Naive thymus-derived CD8-positive, alpha-beta T cell (primary cell): ENCODE data around the gene HOXD4. TPM values are rescaled to one million over a fixed set of nuclear protein-coding genes. Genes with fewer than 3 reads are reported as not detected.

Source experiments
- ATAC-seq, 2 donors: fragments of 150-1000 bp; cut with Tn5 transposase in 1 of 2; sonication (Bioruptor Pico), chemical (Tn5 transposase) in 1 of 2; 1 replicate in 1 of 2; 2 replicates in 1 of 2; pipeline ENCODE4 v1.10.0; 2021; ENCODE audit warnings: mild to moderate bottlenecking in 2 of 2, moderate library complexity in 2 of 2
- POLR2A ChIA-PET: fragments of 350-600 bp; sonication (Branson Sonifier 250); formaldehyde crosslinking; loops from one replicate; lab custom pipeline; 2021; ENCODE audit warnings: antibody characterized with exemption; lab: Charles Lee
- DNase-seq, 10 donors: peaks; one replicate each; pipeline versions ENCODE4 v3.0.0 to v3.0.0-alpha.2; 2020 to 2022
- H3K27ac Mint-ChIP-seq, 10 donors: one replicate each; pipeline ENCODE4 v1.8.0; 2020 to 2022; ENCODE audit warnings: mild to moderate bottlenecking in 10 of 10, mixed read lengths in 10 of 10, moderate library complexity in 4 of 10, inconsistent platforms in 1 of 10
- H3K27me3 Mint-ChIP-seq, 5 donors: one replicate each; pipeline ENCODE4 v1.8.0; 2021 to 2022; ENCODE audit warnings: mixed read lengths in 5 of 5
- H3K36me3 Mint-ChIP-seq, 3 donors: one replicate each; pipeline ENCODE4 v1.8.0; 2020 to 2022; ENCODE audit warnings: mixed read lengths in 3 of 3, mild to moderate bottlenecking in 2 of 3, inconsistent platforms in 1 of 3
- H3K4me1 Mint-ChIP-seq, 4 donors: one replicate each; pipeline ENCODE4 v1.8.0; 2021 to 2022; ENCODE audit warnings: mixed read lengths in 4 of 4
- H3K4me3 Mint-ChIP-seq, 10 donors: one replicate each; pipeline ENCODE4 v1.8.0; 2020 to 2022; ENCODE audit warnings: mild to moderate bottlenecking in 10 of 10, mixed read lengths in 10 of 10, moderate library complexity in 6 of 10, inconsistent platforms in 1 of 10
- H3K9me3 Mint-ChIP-seq, 9 donors: one replicate each; pipeline ENCODE4 v1.8.0; 2020 to 2022; ENCODE audit warnings: mixed read lengths in 9 of 9, mild to moderate bottlenecking in 3 of 9, inconsistent platforms in 1 of 9, moderate library complexity in 1 of 9
- polyA plus RNA-seq, 3 donors: library from polyadenylated mRNA; unstranded; fragments of 300-500 nt; fragmentation: Illumina TruSeq; gene quantifications; one replicate each; pipeline ENCODE4 v1.2.3, GENCODE V29; 2021
- total RNA-seq, 8 experiments: library from RNA in 2 of 8; stranded (reverse) in 2 of 8; gene quantifications; one replicate each; pipeline ENCODE4 v1.2.3 and lab custom pipeline; 2021 to 2026

Gene HOXD4
- total and polyA plus RNA-seq, 5 experiments from 2014 or later, result not detected

DNA sequence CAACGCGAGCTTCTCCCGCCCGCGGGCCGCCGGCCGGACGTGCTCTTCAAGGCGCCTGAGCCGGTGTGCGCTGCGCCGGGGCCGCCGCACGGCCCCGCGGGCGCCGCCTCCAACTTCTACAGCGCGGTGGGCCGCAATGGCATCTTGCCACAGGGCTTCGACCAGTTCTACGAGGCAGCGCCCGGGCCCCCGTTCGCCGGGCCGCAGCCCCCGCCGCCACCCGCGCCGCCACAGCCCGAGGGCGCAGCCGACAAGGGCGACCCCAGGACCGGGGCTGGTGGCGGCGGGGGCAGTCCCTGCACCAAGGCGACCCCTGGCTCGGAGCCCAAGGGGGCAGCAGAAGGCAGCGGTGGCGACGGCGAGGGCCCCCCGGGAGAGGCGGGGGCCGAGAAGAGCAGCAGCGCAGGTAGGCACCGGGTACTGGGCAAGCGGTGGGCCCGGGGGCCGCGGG, 43.6 kb upstream of the HOXD4 start:
- H3K9me3 Mint-ChIP-seq, result peaks cover 0 to 29% (median 5%) of the 10 kb centered on the region in 9 donors
- H3K27ac Mint-ChIP-seq, result no peak overlapping the region
- peaks cover 49 to 86% (median 75%) of the 10 kb centered on the region in 5 donors for H3K27me3 Mint-ChIP-seq
- POLR2A ChIA-PET, result no interaction called here
- H3K36me3 Mint-ChIP-seq, result peaks cover 0 to 28% (median 19%) of the 10 kb centered on the region in 3 donors
- DNase-seq (no peak), ATAC-seq (no peak)
- no peak overlapping the region for H3K4me3 Mint-ChIP-seq
- peaks cover 23 to 45% (median 29%) of the 10 kb centered on the region in 4 donors for H3K4me1 Mint-ChIP-seq

DNA sequence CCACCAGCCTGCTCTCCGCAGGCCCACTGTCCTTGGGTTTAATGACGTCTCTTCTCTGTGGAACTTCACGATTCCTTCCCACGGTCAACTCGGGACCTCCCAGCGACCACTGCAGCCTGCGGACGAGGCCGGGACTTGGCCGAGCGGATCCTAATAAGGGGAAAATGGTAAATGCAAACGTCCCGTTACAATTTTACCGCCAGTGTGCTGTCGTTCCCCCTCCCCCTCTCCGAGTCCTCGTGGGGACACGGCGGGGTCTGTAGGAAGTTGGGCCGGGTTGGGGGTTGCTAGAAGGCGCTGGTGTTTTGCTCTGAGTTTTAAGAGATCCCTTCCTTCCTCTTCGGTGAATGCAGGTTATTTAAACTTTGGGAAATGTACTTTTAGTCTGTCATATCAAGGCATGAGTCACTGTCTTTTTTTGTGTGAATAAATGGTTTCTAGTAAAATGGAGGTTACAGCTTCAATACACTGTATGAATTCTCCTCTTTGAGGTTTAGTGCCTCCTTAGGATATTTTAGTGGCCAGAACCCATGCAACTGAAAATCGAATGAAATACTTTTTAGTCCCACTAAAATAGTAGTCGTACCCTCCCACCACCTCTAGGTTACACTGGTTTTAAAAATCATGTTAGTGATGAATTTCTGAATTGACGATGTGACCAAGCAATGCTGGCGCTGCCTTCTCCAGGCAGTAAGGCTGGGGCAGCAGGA, 42.0 kb upstream of the HOXD4 start:
- no peak for ATAC-seq
- Mint-ChIP-seq H3K4me1 (peaks cover 21 to 40% (median 26%) of the 10 kb centered on the region in 4 donors), H3K9me3 (peaks cover 0 to 43% (median 8%) of the 10 kb centered on the region in 9 donors), H3K4me3 (peak overlapping the region; percentile 1 to 75 (median 40)), H3K36me3 (peaks cover 0 to 34% (median 17%) of the 10 kb centered on the region in 3 donors), H3K27ac (peak overlapping the region in 3 of 10 donors; percentile 1 to 83 (median 49)), H3K27me3 (peaks cover 51 to 86% (median 76%) of the 10 kb centered on the region in 5 donors)
- no peak for DNase-seq
- POLR2A ChIA-PET, result no interaction called here

DNA sequence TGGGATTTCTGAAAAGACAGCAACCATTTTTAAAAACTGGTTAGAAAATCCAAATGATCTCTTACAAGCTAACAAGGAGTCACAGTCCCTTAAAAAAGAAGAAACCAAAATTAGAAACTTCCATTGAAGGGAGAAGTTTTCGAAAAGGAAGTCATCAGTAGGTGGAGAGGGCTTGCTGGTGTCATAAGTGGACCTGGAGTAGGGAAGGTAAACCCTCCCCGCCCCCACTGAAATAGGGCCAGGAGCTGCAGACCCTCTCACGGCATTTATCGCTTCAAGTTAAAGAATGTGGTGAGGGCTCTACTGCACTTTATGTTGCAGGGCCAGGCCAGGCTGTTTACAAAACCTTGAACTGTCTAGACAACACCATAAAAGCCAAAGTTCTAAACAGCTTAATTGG, 41.4 kb upstream of the HOXD4 start:
- H3K4me3 Mint-ChIP-seq, result peak overlapping the region in 2 of 10 donors; percentile 12 to 58
- no peak for DNase-seq
- peaks cover 48 to 85% (median 74%) of the 10 kb centered on the region in 5 donors for H3K27me3 Mint-ChIP-seq
- no peak for ATAC-seq
- POLR2A ChIA-PET, result no interaction called here
- H3K27ac Mint-ChIP-seq, result no peak overlapping the region
- H3K9me3 Mint-ChIP-seq, result peaks cover 0 to 46% (median 8%) of the 10 kb centered on the region in 9 donors
- peaks cover 0 to 36% (median 14%) of the 10 kb centered on the region in 3 donors for H3K36me3 Mint-ChIP-seq
- peaks cover 17 to 34% (median 22%) of the 10 kb centered on the region in 4 donors for H3K4me1 Mint-ChIP-seq

DNA sequence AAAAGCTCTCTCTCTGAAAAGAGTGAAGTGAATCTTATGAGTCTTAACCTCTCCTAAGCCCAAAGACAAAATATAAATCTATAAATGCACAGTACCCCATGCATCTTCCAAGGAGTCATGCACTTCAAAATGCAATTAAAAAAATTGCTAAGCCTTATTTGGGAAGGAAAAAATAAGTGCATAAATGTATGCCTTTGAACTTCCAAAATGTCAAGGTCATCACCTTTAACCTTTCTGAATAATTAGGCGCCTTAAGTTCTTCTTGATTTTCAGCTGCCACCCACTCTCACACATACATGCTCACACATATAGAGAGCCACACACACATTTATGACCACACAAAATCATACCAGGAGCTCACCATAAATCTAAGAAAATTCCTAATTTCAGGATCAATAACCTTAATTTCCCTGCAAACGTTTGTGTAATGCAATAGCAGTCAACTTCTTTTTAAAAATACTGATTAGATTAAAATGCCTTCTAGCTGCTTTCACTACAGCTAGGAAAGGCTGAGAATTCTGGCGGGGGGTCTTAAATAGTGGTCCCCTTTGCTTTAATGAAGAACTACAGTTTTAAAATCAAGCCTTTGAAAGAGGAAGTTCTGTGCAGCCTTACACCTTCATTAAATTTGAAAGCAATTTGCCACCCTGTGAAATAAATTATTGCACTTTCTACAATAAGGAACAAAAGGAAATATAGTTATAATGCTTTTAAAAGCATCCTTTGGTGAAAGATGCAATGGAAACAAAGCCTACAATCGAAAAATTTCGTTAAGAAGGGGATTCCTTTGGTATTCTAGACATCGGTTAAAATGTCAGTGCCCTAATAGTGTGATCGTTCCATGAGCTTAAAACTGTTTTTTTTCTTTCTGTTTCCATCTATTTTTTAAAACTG, 40.7 kb upstream of the HOXD4 start:
- H3K36me3 Mint-ChIP-seq, result peaks cover 0 to 41% (median 11%) of the 10 kb centered on the region in 3 donors
- peaks cover 13 to 26% (median 17%) of the 10 kb centered on the region in 4 donors for H3K4me1 Mint-ChIP-seq
- peak overlapping the region in 2 of 10 donors; percentile 11 to 36 for H3K4me3 Mint-ChIP-seq
- peak overlapping the region in 2 of 10 donors; percentile 63 to 85 for H3K27ac Mint-ChIP-seq
- DNase-seq (no peak), ATAC-seq (no peak)
- POLR2A ChIA-PET, result no interaction called here
- peaks cover 47 to 84% (median 71%) of the 10 kb centered on the region in 5 donors for H3K27me3 Mint-ChIP-seq
- peaks cover 0 to 51% (median 8%) of the 10 kb centered on the region in 9 donors for H3K9me3 Mint-ChIP-seq

DNA sequence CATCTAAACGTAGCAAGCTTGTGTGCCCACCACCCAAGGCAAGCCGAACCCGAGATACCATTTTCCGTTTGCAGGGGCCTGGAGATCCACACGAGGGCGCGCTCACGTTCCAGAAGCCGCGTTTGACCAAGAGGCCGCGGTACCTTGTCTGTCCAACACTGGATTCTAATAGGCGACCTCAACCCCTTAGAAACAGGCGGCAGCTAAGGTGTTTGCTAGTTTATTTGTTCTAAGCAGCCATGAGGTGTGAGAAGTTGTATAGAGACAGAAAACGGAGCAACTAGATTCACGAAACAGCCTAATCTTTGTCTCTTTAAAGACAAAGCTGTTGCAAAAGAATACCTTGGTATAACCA, 40.1 kb upstream of the HOXD4 start:
- Mint-ChIP-seq H3K4me3 (peak overlapping the region in 2 of 10 donors; percentile 11 to 36), H3K4me1 (peaks cover 8 to 20% (median 12%) of the 10 kb centered on the region in 4 donors), H3K27ac (peak overlapping the region in 2 of 10 donors; percentile 80 to 85), H3K36me3 (peaks cover 0 to 38% (median 6%) of the 10 kb centered on the region in 3 donors), H3K27me3 (peaks cover 43 to 84% (median 69%) of the 10 kb centered on the region in 5 donors), H3K9me3 (peaks cover 0 to 54% (median 8%) of the 10 kb centered on the region in 9 donors)
- ATAC-seq (no peak), DNase-seq (no peak)
- POLR2A ChIA-PET, result no interaction called here

DNA sequence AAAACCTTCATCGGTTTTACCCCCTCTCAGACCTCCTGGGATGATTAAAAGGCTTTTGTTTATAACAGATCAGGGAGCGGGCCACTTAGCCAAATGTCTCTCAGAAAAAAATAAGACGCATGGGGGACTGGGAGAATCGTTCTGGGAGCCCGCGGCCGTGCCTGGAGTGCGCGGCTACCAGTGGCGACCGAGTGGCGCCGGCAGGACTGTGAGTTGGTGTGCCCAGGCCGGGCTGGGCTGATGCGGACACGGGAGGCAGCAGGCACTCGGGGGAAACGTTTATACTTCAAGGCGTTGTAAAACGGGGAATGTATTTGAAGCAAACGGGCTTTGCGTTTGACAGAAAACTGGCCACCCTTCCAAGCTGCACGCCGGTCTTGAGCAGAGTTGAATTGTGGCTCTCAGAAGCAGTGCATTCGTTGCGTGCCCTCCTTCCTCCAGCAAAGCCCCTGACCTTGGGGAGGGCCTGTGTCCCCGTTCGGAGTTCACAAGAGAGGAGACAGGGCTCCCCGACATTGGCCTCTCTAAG, 39.4 kb upstream of the HOXD4 start:
- Mint-ChIP-seq H3K27me3 (peaks cover 44 to 85% (median 73%) of the 10 kb centered on the region in 5 donors), H3K4me3 (peak overlapping the region in 3 of 10 donors; percentile 33 to 45 (median 34)), H3K4me1 (peaks cover 7 to 17% (median 10%) of the 10 kb centered on the region in 4 donors), H3K36me3 (peaks cover 2 to 40% (median 6%) of the 10 kb centered on the region in 3 donors), H3K9me3 (peaks cover 0 to 60% (median 13%) of the 10 kb centered on the region in 9 donors), H3K27ac (peak overlapping the region in 3 of 10 donors; percentile 8 to 85 (median 80))
- ATAC-seq, result no peak
- POLR2A ChIA-PET, result interaction anchor here (0.7 kb wide), 1 partner anchor 771 kb away, joined by 4 read pairs; no protein-coding TSS in a partner anchor
- no peak for DNase-seq

DNA sequence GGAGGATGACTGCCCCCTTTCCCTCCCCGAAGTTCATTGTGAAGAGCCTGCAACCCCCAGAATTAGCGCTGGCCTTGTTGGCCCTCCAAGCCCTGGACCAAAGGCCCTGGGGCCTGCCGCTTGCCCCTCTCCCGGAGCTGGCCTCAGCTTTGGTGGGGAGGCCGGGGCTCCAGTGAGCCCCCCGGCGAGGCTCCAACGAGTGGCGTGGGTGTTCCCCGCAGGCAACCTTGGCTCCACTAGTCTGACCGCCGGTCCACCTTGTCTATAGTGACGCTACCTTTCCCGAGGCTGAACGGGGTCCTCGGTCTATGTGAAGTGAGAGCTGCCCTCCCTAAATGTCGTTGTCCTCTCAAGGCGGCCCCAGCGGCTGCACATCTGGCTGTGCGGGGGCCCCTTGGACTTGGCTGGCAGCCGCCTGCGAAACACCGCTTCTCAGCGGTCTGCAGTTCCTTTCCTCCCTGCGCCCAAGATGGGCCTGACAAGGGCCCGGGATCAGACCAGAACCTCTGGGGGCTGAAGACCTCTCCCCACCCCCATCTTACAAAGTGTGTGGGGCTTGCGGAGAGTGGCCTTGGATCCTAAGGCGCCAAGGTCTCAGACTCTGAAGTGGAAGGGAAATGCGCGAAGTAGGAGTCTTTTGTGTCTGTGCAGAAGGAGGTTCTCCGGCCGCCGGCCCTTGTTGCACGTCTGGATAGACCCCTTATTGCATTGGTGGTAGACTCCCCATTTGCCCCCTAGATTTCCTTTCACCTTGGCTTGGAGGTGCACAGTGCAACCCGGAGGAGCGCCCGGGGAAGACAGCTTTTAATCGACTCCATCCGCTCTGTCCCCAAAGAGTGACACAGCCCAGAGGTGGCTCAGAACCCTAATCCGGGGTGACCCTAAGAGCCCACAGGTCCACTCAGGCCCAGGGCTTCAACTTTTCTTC, 38.7 kb upstream of the HOXD4 start:
- Mint-ChIP-seq H3K36me3 (peaks cover 6 to 42% (median 6%) of the 10 kb centered on the region in 3 donors), H3K27me3 (peaks cover 48 to 92% (median 75%) of the 10 kb centered on the region in 5 donors), H3K27ac (peak overlapping the region in 2 of 10 donors; percentile 85 to 91), H3K9me3 (peaks cover 0 to 64% (median 14%) of the 10 kb centered on the region in 9 donors), H3K4me3 (peak overlapping the region in 5 of 10 donors; percentile 34 to 58 (median 45)), H3K4me1 (peaks cover 5 to 17% (median 7%) of the 10 kb centered on the region in 4 donors)
- no peak for ATAC-seq
- POLR2A ChIA-PET, result interaction anchor here (0.7 to 1.6 kb wide), 2 partner anchors 30 to 770 kb away, joined by 4 read pairs; no protein-coding TSS in a partner anchor
- no peak for DNase-seq

DNA sequence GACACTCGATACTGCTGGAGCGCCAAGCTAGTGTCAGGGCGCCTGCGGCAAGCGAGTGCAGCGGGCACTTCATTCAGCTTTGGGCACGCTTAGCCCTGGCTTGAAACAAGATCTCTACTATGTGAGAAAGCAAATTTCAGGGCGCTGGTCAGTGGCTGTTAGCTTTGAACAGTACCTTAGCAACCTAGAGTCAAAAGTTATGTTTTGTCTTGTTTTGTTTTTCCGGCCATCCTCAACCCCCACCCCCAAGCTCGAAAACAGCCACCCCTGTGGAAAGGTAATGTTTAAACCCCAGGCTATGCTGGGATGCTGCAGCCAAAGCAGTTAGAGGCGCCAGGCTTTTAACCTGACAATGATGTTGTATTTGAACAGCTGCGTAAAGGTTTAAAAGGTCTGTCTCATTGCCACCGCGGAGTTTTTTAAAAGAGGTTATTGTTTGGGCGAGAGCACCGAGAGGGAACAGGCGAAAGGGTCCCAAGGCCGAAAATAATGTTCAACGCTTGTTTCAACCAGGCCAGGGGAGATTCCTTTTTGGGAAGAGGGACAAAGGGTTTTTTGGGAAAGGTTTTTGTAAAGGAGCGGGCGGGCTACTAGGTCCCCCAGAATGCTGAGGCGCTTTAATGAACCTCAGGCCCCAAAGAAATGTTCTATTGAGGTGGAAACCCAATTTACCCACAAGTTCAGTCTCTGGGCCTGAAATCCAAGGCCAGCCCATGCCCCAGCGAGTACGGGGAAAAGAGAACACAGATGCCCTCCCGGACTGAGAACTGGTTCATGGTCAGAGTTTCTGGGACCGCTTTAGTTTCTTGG, 37.0 kb upstream of the HOXD4 start:
- POLR2A ChIA-PET, result interaction anchor here (1.6 kb wide), 1 partner anchor 32 kb away, joined by 4 read pairs; no protein-coding TSS in a partner anchor
- peaks cover 8 to 43% (median 9%) of the 10 kb centered on the region in 3 donors for H3K36me3 Mint-ChIP-seq
- peaks cover 0 to 66% (median 19%) of the 10 kb centered on the region in 9 donors for H3K9me3 Mint-ChIP-seq
- H3K27me3 Mint-ChIP-seq, result peaks cover 59 to 98% (median 84%) of the 10 kb centered on the region in 5 donors
- DNase-seq (no peak), ATAC-seq (no peak)
- peaks cover 1 to 13% (median 8%) of the 10 kb centered on the region in 4 donors for H3K4me1 Mint-ChIP-seq
- peak overlapping the region in 1 of 10 donors; percentile 29 for H3K4me3 Mint-ChIP-seq
- peak overlapping the region in 1 of 10 donors; percentile 7 for H3K27ac Mint-ChIP-seq

DNA sequence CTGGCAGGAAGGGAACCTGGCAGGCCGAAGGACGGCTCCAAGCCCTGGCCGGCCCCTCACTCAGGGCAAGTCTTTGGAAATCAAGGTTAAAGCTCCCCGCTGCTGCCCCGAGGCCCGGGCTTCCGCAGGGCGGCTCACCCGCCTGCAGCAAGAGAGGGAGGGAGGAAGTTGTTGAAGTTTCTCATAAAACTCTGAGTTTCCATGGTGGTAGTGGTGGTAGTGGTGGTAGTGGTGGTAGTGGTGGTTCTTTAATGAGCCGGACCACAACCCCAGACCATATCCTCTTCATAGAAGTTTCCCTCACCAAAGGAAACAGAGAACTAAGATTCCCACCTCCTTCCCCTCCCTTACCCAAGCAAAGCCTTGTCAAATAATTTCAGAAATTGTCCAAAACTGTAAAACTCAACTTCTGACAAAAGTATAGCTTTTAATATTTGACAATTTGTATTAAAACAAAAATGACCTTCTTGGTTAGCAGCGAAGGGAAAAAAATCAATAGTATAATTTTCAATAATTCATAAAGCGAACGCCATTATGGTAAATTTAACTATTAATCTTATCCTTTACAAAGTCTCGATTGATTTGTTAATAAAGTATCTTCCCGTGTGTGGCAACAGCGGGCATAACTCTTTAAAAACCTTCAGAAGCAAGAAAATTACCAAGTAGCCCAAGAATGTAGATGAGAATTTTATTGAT, 36.3 kb upstream of the HOXD4 start:
- POLR2A ChIA-PET, result no interaction called here
- H3K36me3 Mint-ChIP-seq, result peaks cover 5 to 35% (median 8%) of the 10 kb centered on the region in 3 donors
- H3K4me1 Mint-ChIP-seq, result peaks cover 0 to 11% (median 7%) of the 10 kb centered on the region in 4 donors
- no peak overlapping the region for H3K4me3 Mint-ChIP-seq
- H3K27me3 Mint-ChIP-seq, result peaks cover 59 to 98% (median 85%) of the 10 kb centered on the region in 5 donors
- H3K9me3 Mint-ChIP-seq, result peaks cover 0 to 64% (median 21%) of the 10 kb centered on the region in 9 donors
- DNase-seq (no peak), ATAC-seq (no peak)
- no peak overlapping the region for H3K27ac Mint-ChIP-seq
